Natural killer cell (primary cell): ENCODE results near the gene EDARADD. TPM values are rescaled to one million over a fixed set of nuclear protein-coding genes. Genes with fewer than 3 reads are reported as not detected.

Experiments used
- ATAC-seq, 3 donors: fragments of 150-1000 bp in 2 of 3; fragments of 200-7000 bp in 1 of 3; cut with Tn5 transposase; 1 replicate in 1 of 3; 2 replicates in 2 of 3; pipeline ENCODE4 v1.10.0; 2021; ENCODE audit warnings: mild to moderate bottlenecking in 2 of 3, moderate library complexity in 2 of 3
- DNase-seq, 2 donors: peaks; one replicate each; pipeline versions ENCODE4 v3.0.0 to v3.0.0-alpha.2; 2013 to 2021; ENCODE audit warnings: mixed read lengths in 1 of 2
- H3K27ac ChIP-seq: one replicate; pipeline ENCODE4 v1.5.1; 2013; ENCODE audit warnings: mild to moderate bottlenecking, low read length
- H3K27me3 ChIP-seq: one replicate; pipeline ENCODE4 v1.6.1; 2013; ENCODE audit warnings: low read length; ENCODE audit not compliant: control insufficient read depth, insufficient read depth
- H3K36me3 ChIP-seq: one replicate; pipeline ENCODE4 v1.6.1; 2013; ENCODE audit warnings: low read length; ENCODE audit not compliant: control insufficient read depth, insufficient read depth
- H3K4me1 ChIP-seq: one replicate; pipeline ENCODE4 v1.6.1; 2013; ENCODE audit warnings: low read length; ENCODE audit not compliant: control insufficient read depth, insufficient read depth
- H3K4me3 ChIP-seq: one replicate; pipeline ENCODE4 v1.5.1; 2013; ENCODE audit warnings: low read length
- H3K9me3 ChIP-seq: one replicate; pipeline ENCODE4 v1.6.1; 2013; ENCODE audit warnings: low read length; ENCODE audit not compliant: control insufficient read depth, insufficient read depth
- H3K27ac Mint-ChIP-seq, 2 donors: one replicate each; pipeline ENCODE4 v1.8.0; 2022; ENCODE audit warnings: mild to moderate bottlenecking in 2 of 2, mixed read lengths in 2 of 2, moderate library complexity in 1 of 2
- H3K27me3 Mint-ChIP-seq, 2 donors: one replicate each; pipeline ENCODE4 v1.8.0; 2022; ENCODE audit warnings: low read depth in 2 of 2, mixed read lengths in 2 of 2
- H3K36me3 Mint-ChIP-seq: one replicate; pipeline ENCODE4 v1.8.0; 2022; ENCODE audit warnings: mixed read lengths
- H3K4me1 Mint-ChIP-seq, 2 donors: one replicate each; pipeline ENCODE4 v1.8.0; 2022; ENCODE audit warnings: mixed read lengths in 2 of 2
- H3K4me3 Mint-ChIP-seq: one replicate; pipeline ENCODE4 v1.8.0; 2022; ENCODE audit warnings: mild to moderate bottlenecking, moderate library complexity, mixed read lengths
- H3K9me3 Mint-ChIP-seq, 2 donors: one replicate each; pipeline ENCODE4 v1.8.0; 2022; ENCODE audit warnings: mixed read lengths in 2 of 2
- CTCF ChIP-seq: fragments of 200-600 bp; IDR thresholded peaks from one replicate; pipeline ENCODE4 v1.8.0; 2022; ENCODE audit warnings: antibody characterized with exemption
- whole genome bisulfite sequencing: methylation state at CpG from one replicate; pipeline ENCODE4 v1.1.7; 2013; ENCODE audit warnings: missing lambda C conversion rate; ENCODE audit not compliant: insufficient coverage; 5-methylcytosine and 5-hydroxymethylcytosine counted together
- intact Hi-C: fragments of 100-400 bp; cut with micrococcal nuclease; formaldehyde crosslinking; loops from one replicate; pipeline ENCODE4 v1.14.2; 2022
- total RNA-seq, 4 donors: library from RNA; stranded (reverse); fragments of 120-200 nt in 1 of 4; gene quantifications; one replicate each; pipeline versions ENCODE4 v1.2.3 to v1.2.4, GENCODE V29; 2013 to 2022

EDARADD gene
- total RNA-seq, 3 donors from 2014 or later (not counting 1 experiment from before 2014, with no cell fraction given): 2.0 to 5.4 (median 2.6) TPM

DNA sequence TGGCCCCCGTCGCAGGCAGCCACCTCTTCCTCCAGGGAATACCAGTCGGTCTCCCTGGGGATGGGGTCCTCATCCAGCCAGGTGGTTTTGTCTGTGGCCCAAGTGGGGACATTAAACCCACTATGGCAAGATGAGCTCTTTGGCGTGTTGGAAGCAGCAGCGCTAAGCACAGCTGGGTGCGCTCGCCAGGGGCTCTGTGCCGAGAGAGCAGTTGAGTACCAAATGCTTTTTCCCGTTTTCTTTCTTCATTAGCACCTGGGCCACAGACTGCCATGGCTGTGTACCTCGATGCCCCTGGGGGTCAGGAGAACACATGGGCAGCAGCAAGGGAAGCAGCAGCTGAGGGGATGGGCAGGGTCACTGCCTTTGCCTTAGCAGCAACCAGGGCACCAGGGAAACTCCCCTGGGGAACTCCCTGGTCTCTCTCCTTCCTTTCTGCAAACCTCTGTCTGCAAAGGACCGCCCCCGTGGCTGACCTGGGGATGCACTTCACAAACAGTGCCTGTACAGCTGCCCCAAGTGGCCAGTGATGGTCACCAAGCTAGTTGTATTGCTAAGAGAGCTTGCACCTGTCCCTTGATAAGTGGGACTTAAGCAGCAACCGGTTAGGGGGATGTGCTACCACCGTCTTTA, 31.1 kb downstream of the EDARADD start:
- intact Hi-C loops: no loop called here
- H3K4me3 Mint-ChIP-seq: no peak overlapping the region
- Histone ChIP-seq H3K27me3 (no peaks in the 10 kb centered on the region), H3K9me3 (no peaks in the 10 kb centered on the region), H3K4me1 (peaks cover 11% of the 10 kb centered on the region), H3K36me3 (no peaks in the 10 kb centered on the region), H3K4me3 (no peak overlapping the region), H3K27ac (no peak overlapping the region)
- peak overlapping the region; percentile 23 to 61 for H3K27ac Mint-ChIP-seq
- no peaks in the 10 kb centered on the region for H3K27me3 Mint-ChIP-seq
- peak; percentile 75 to 98 (median 96) for ATAC-seq
- H3K36me3 Mint-ChIP-seq: no peaks in the 10 kb centered on the region
- peaks cover 4 to 9% of the 10 kb centered on the region in 2 donors for H3K4me1 Mint-ChIP-seq
- WGBS: 56% methylated on average over 14 of the region's 14 CpGs
- DNase-seq: peak; percentile 27 to 61
- no peaks in the 10 kb centered on the region for H3K9me3 Mint-ChIP-seq
- no peak for TF ChIP-seq CTCF

DNA sequence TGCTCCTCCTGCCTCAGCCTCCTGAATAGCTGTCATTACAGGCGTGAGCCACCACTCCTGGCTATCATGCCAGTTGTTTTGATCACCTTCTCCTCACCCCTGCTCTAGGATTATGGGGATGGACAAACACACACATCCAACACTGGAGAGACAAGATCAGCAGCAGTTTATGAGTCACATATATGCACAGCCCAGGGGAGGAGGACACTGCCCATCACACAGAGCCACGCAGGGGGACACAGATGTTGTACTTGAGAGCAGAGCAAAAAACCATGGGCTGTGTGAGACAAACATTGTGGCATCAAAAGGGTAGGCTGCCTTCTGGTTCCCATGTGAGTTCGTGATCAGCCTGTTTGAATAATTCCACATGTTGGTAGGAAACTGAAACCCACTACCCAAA, 32.1 kb downstream of the EDARADD start:
- H3K9me3 Mint-ChIP-seq: no peaks in the 10 kb centered on the region
- ATAC-seq (no peak), DNase-seq (no peak)
- Histone ChIP-seq H3K36me3 (no peaks in the 10 kb centered on the region), H3K4me1 (peaks cover 11% of the 10 kb centered on the region), H3K27me3 (no peaks in the 10 kb centered on the region), H3K27ac (no peak overlapping the region), H3K9me3 (no peaks in the 10 kb centered on the region), H3K4me3 (no peak overlapping the region)
- no peaks in the 10 kb centered on the region for H3K27me3 Mint-ChIP-seq
- TF ChIP-seq CTCF: no peak
- peaks cover 4% of the 10 kb centered on the region in 2 donors for H3K4me1 Mint-ChIP-seq
- no peaks in the 10 kb centered on the region for H3K36me3 Mint-ChIP-seq
- WGBS: 93% methylated on average over 3 of the region's 3 CpGs
- no peak overlapping the region for H3K4me3 Mint-ChIP-seq
- H3K27ac Mint-ChIP-seq: peak overlapping the region in 1 of 2 donors; percentile 67
- intact Hi-C loops: no loop called here

- no peaks in the 10 kb centered on the region for H3K36me3 Mint-ChIP-seq
- DNase-seq (no peak), ATAC-seq (no peak)
- peaks cover 0 to 4% of the 10 kb centered on the region in 2 donors for H3K4me1 Mint-ChIP-seq
- H3K36me3 ChIP-seq: no peaks in the 10 kb centered on the region
- no peak overlapping the region for H3K27ac ChIP-seq
- peaks cover 9% of the 10 kb centered on the region for H3K4me1 ChIP-seq
- H3K27me3 ChIP-seq: no peaks in the 10 kb centered on the region
- no peak overlapping the region for H3K27ac Mint-ChIP-seq
- H3K4me3 ChIP-seq: no peak overlapping the region
- H3K9me3 Mint-ChIP-seq: no peaks in the 10 kb centered on the region
- H3K4me3 Mint-ChIP-seq: no peak overlapping the region
- no peaks in the 10 kb centered on the region for H3K27me3 Mint-ChIP-seq
- TF ChIP-seq CTCF: no peak
- H3K9me3 ChIP-seq: no peaks in the 10 kb centered on the region
- intact Hi-C loops: no loop called here
Observed at GRCh38 chr1:236429715-236430274, 35.7 kb downstream of the EDARADD start.
